ENCODE data around the gene PBXIP1. TPM values are rescaled to one million over a fixed set of nuclear protein-coding genes. Genes with fewer than 3 reads are reported as not detected.

The PBXIP1 gene
- total RNA-seq, 4 donors from 2014 or later = 52.5 to 120 (median 97.9) TPM

DNA sequence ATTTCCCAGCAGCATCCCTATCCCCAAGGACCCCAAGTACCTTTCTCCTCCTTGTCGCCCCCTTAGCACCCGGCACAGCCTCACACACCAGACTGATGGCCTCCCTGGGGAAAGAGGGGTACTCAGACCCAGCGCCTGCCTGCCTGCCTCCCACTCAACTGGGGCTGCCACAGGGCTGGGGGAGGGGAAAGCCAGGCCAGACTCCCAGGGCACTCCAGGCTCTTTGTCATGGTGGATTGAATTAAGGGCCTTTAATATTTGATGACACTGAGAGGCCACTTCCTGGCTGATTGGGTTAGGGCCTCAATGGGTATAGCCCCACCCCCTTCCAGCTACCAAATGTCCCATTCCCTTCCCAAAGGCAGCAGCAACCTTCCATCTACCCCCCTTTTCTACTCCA, 12.8 kb upstream of the PBXIP1 start:
- Histone ChIP-seq H3K27me3 (no peaks in the 10 kb centered on the region), H3K27ac (peak overlapping the region in 3 of 4 donors; percentile 96 to 100 (median 99)), H3K4me3 (peak overlapping the region in 1 of 4 donors; percentile 51), H3K4me1 (peaks cover 0 to 74% (median 44%) of the 10 kb centered on the region in 4 donors), H3K9me3 (no peaks in the 10 kb centered on the region), H3K36me3 (peaks cover 0 to 57% (median 21%) of the 10 kb centered on the region in 3 donors)
- no peak for DNase-seq (ENCODE audit: low spot score in 2 of 2)
- WGBS, 2 donors = 62 to 65% methylated on average over 3 of the region's 3 CpGs
- TF ChIP-seq, protein P1, sequence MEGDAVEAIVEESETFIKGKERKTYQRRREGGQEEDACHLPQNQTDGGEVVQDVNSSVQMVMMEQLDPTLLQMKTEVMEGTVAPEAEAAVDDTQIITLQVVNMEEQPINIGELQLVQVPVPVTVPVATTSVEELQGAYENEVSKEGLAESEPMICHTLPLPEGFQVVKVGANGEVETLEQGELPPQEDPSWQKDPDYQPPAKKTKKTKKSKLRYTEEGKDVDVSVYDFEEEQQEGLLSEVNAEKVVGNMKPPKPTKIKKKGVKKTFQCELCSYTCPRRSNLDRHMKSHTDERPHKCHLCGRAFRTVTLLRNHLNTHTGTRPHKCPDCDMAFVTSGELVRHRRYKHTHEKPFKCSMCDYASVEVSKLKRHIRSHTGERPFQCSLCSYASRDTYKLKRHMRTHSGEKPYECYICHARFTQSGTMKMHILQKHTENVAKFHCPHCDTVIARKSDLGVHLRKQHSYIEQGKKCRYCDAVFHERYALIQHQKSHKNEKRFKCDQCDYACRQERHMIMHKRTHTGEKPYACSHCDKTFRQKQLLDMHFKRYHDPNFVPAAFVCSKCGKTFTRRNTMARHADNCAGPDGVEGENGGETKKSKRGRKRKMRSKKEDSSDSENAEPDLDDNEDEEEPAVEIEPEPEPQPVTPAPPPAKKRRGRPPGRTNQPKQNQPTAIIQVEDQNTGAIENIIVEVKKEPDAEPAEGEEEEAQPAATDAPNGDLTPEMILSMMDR (IDR thresholded peaks at IDR 0.05) = no peak
- no peak for TF ChIP-seq POLR2A (IDR thresholded peaks at IDR 0.05)
- TF ChIP-seq EP300 (IDR thresholded peaks at IDR 0.05) = no peak

DNA sequence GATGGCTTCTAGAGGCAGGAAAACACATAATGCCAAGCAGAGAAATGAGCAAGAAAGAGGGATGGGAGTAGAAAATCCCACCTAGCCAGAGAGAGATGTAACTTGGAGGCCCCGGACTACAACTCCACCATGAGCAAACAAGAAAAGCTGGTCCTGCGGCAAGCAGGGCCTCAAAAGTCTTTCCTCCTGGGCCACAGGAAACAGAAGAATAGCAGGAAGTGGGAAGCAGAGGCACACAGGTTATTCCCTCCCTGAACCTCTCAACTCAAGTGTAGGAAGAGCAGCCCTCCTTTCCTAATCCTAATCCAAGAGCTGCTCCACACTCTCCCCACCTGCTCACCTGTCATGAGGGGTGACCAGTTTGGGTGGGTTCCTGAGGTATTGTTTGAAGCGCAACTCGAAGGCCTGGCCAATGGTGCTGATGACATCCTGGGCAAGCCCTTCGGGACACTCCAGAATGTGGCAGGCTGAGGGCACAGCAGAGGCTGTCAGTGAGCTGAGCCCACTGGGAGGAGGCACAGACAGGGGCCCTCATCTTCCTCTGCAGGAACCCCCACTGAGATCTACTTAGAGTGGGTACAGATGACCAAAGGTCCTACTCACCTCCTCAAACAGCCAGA, 11.5 kb upstream of the PBXIP1 start:
- 81 to 85% methylated on average over 5 of the region's 5 CpGs for WGBS, 2 donors
- no peak for DNase-seq (ENCODE audit: low spot score in 2 of 2)
- H3K27me3 ChIP-seq = no peaks in the 10 kb centered on the region
- peaks cover 0 to 75% (median 42%) of the 10 kb centered on the region in 4 donors for H3K4me1 ChIP-seq
- peak overlapping the region in 2 of 4 donors; percentile 24 to 100 for H3K27ac ChIP-seq
- H3K4me3 ChIP-seq = no peak overlapping the region
- H3K9me3 ChIP-seq = no peaks in the 10 kb centered on the region
- H3K36me3 ChIP-seq = peaks cover 0 to 66% (median 21%) of the 10 kb centered on the region in 3 donors
- TF ChIP-seq, protein P1 (IDR thresholded peaks at IDR 0.05) = no peak

DNA sequence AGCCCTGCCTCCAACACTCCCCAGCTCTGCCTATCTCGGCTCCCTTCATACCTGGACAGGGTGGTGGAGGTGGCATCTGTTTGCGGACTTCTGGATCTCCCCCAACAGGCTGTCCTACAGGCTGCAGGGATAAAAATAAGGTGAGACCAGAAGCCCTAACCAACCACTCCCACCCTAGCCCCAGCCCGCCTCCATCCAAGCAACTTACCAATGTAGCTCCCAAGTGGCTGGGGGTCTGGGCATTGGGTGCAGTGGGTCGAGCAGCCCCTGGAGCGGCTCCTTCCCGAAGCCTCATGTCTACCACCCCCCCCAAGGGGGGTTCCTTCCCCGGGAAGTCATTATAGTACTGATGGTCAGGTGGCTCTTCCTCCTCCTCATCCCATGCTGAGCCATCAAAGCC, 10.2 kb upstream of the PBXIP1 start:
- TF ChIP-seq EP300 (IDR thresholded peaks at IDR 0.05) (no peak), POLR2A (IDR thresholded peaks at IDR 0.05) (no peak)
- TF ChIP-seq, protein P1 (IDR thresholded peaks at IDR 0.05) = no peak
- Histone ChIP-seq H3K27me3 (no peaks in the 10 kb centered on the region), H3K9me3 (no peaks in the 10 kb centered on the region), H3K27ac (peak overlapping the region in 1 of 4 donors; percentile 10), H3K36me3 (peaks cover 0 to 66% (median 21%) of the 10 kb centered on the region in 3 donors), H3K4me1 (peaks cover 0 to 66% (median 32%) of the 10 kb centered on the region in 4 donors), H3K4me3 (no peak overlapping the region)
- WGBS, 2 donors = 81% methylated on average over 7 of the region's 7 CpGs
- DNase-seq (ENCODE audit: low spot score in 2 of 2) = no peak

DNA sequence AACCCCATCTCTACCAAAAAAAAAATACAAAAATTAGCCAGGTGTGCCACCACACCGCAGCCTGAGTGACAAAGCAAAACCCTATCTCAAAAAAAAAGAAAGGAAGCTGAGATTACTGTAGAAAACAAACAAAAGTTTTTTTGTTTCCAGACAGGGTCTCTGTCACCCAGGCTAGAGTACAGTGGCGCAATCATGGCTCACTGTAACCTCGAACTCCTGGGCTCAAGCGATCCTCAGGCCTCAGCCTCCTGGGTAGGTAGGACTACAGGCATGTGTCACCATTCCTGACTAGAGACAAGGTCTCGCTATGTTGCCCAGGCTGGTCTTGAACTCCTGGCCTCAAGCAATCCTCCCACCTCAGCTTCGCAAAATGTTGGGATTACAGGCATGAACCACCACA, 8.5 kb upstream of the PBXIP1 start:
- Histone ChIP-seq H3K36me3 (peaks cover 0 to 73% (median 21%) of the 10 kb centered on the region in 3 donors), H3K4me1 (peaks cover 0 to 63% (median 23%) of the 10 kb centered on the region in 4 donors), H3K9me3 (no peaks in the 10 kb centered on the region), H3K4me3 (no peak overlapping the region), H3K27me3 (no peaks in the 10 kb centered on the region), H3K27ac (no peak overlapping the region)
- DNase-seq (ENCODE audit: low spot score in 2 of 2) = no peak
- no peak for TF ChIP-seq EP300 (IDR thresholded peaks at IDR 0.05)
- TF ChIP-seq POLR2A (IDR thresholded peaks at IDR 0.05) = no peak
- TF ChIP-seq, protein P1 (IDR thresholded peaks at IDR 0.05) = no peak
- 81% methylated on average over 6 of the region's 6 CpGs for WGBS, 2 donors

DNA sequence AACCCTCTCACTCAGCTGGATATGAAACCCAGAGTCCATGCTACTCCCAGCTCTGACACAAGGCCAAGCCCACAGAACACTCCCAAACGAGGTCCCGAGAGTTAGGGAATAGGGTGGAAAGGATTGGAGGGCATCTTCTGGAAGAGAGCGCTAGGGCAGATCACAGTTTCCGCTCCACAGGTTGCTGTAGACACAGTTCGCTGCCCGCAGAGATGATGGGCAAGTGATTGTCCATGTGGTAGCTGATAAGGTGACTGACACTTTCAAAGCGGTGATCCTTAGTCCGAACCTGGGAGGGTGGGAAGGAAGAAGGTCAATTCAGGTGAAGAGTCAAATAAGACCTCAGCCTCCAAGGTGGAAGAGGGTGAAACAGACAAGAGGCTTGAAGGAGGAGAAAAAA, 7.7 kb upstream of the PBXIP1 start:
- Histone ChIP-seq H3K9me3 (no peaks in the 10 kb centered on the region), H3K4me3 (no peak overlapping the region), H3K27me3 (no peaks in the 10 kb centered on the region), H3K36me3 (peaks cover 0 to 73% (median 21%) of the 10 kb centered on the region in 3 donors), H3K27ac (no peak overlapping the region), H3K4me1 (peaks cover 0 to 57% (median 19%) of the 10 kb centered on the region in 4 donors)
- TF ChIP-seq EP300 (IDR thresholded peaks at IDR 0.05) = no peak
- TF ChIP-seq, protein P1 (IDR thresholded peaks at IDR 0.05) = no peak
- TF ChIP-seq POLR2A (IDR thresholded peaks at IDR 0.05) = no peak
- DNase-seq (ENCODE audit: low spot score in 2 of 2) = no peak
- WGBS, 2 donors = 77 to 80% methylated on average over 8 of the region's 8 CpGs
